DND-41 (cell line): ENCODE results near the gene HSPBAP1.

Experiments used
- ATAC-seq: fragments of 200-7000 bp; cut with Tn5 transposase; 3 replicates; pipeline ENCODE4 v1.9.1; 2021; ENCODE audit warnings: low read depth; ENCODE audit not compliant: insufficient read depth
- DNase-seq: peaks from one replicate; pipeline ENCODE4 v3.0.0-alpha.2; 2020
- H2AFZ ChIP-seq: 2 replicates; pipeline ENCODE4 v1.6.0; 2012; ENCODE audit warnings: low read depth, low read length
- H3K27ac ChIP-seq: 2 replicates; pipeline ENCODE4 v1.5.1; 2012; ENCODE audit warnings: low read length, inconsistent platforms
- H3K27me3 ChIP-seq: fragments of 200-600 bp; sonication (generic); 2 replicates; pipeline ENCODE4 v1.6.0; 2012; ENCODE audit warnings: low read length, mild to moderate bottlenecking, inconsistent platforms; ENCODE audit not compliant: insufficient read depth, poor library complexity
- H3K36me3 ChIP-seq: 2 replicates; pipeline ENCODE4 v1.5.1; 2012; ENCODE audit warnings: low read length, inconsistent platforms; ENCODE audit not compliant: insufficient read depth
- H3K4me1 ChIP-seq: 2 replicates; pipeline ENCODE4 v1.5.1; 2012; ENCODE audit warnings: mild to moderate bottlenecking, low read length; ENCODE audit not compliant: insufficient read depth
- H3K4me2 ChIP-seq: 2 replicates; pipeline ENCODE4 v1.6.0; 2012; ENCODE audit warnings: mild to moderate bottlenecking, moderate library complexity, low read length, inconsistent platforms; ENCODE audit not compliant: insufficient read depth
- H3K4me3 ChIP-seq, 2 experiments: fragments of 200-600 bp in 1 of 2; shearing (Covaris generic) in 1 of 2; 2 replicates each; pipeline ENCODE4 v1.5.1; 2012 to 2016; ENCODE audit warnings: inconsistent platforms in 2 of 2, low read length in 2 of 2, mild to moderate bottlenecking in 2 of 2, low read depth in 1 of 2, moderate library complexity in 1 of 2
- H3K79me2 ChIP-seq: 2 replicates; pipeline ENCODE4 v1.6.0; 2012; ENCODE audit warnings: low read length, inconsistent platforms; ENCODE audit not compliant: insufficient read depth
- H3K9ac ChIP-seq: 2 replicates; pipeline ENCODE4 v1.6.0; 2012; ENCODE audit warnings: low read depth, mild to moderate bottlenecking, inconsistent platforms, low read length, moderate library complexity
- H3K9me3 ChIP-seq: 2 replicates; pipeline ENCODE4 v1.5.1; 2012; ENCODE audit warnings: low read length, moderate library complexity, mild to moderate bottlenecking, inconsistent platforms; ENCODE audit not compliant: insufficient read depth, severe bottlenecking
- H4K20me1 ChIP-seq: 2 replicates; pipeline ENCODE4 v1.6.0; 2012; ENCODE audit warnings: low read length; ENCODE audit not compliant: insufficient read depth
- CTCF ChIP-seq: IDR thresholded peaks from 2 replicates; pipeline ENCODE4 v1.5.1; 2012; ENCODE audit warnings: borderline replicate concordance, low read length, moderate library complexity, mild to moderate bottlenecking; ENCODE audit not compliant: poor library complexity, severe bottlenecking; ENCODE audit errors: extremely low read depth
- EZH2 ChIP-seq: IDR thresholded peaks from 3 replicates; pipeline ENCODE4 v1.6.1; 2012; ENCODE audit warnings: borderline replicate concordance, low read depth, mild to moderate bottlenecking, moderate library complexity, low read length, inconsistent platforms; ENCODE audit not compliant: severe bottlenecking

Gene HSPBAP1

GRCh38 chr3:122786066-122786465, 7.6 kb downstream of the HSPBAP1 start:
- no peak overlapping the region for H2AFZ ChIP-seq
- no peaks in the 10 kb centered on the region for H3K27me3 ChIP-seq
- TF ChIP-seq CTCF = no peak
- TF ChIP-seq EZH2 = no peak
- H3K4me2 ChIP-seq = no peak overlapping the region
- H4K20me1 ChIP-seq = no peaks in the 10 kb centered on the region
- peaks cover 4% of the 10 kb centered on the region; the same call in 1 of the 2 replicates for H3K36me3 ChIP-seq
- no peak overlapping the region for H3K4me3 ChIP-seq
- ATAC-seq (no peak), DNase-seq (no peak)
- H3K79me2 ChIP-seq = peaks cover 6% of the 10 kb centered on the region; the same call in 1 of the 2 replicates
- peaks cover 5% of the 10 kb centered on the region for H3K9me3 ChIP-seq
- H3K4me1 ChIP-seq = no peaks in the 10 kb centered on the region
- no peak overlapping the region for H3K27ac ChIP-seq
- no peak overlapping the region for H3K9ac ChIP-seq

DNA sequence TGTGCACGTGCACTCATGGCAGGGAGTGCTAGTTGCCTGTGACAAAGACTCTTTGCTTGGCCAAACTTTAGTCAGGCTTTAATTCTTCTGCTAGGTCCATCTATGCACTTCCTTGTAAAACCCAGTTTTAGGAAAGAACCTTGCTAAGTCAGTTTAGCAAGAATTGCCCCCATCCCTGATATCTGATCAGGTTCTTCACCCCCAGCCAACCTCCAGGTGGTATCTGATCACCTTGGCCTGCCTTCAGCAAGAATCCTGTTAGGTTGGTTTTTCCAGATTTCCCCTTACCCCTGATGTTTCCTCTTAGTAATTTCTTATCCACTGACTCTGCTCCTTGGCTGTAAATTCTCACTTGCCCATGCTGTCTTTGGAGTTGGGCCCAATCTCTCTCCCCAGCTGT, 8.4 kb downstream of the HSPBAP1 start:
- ATAC-seq = no peak
- DNase-seq = no peak
- Histone ChIP-seq H3K27ac (no peak overlapping the region), H4K20me1 (no peaks in the 10 kb centered on the region), H3K9me3 (peaks cover 5% of the 10 kb centered on the region), H3K27me3 (no peaks in the 10 kb centered on the region), H3K9ac (no peak overlapping the region), H2AFZ (no peak overlapping the region), H3K4me1 (no peaks in the 10 kb centered on the region), H3K4me2 (no peak overlapping the region), H3K79me2 (0 out of 2 replicates have a peak, but pooled peaks cover 2% of the 10 kb centered on the region), H3K36me3 (peaks cover 4% of the 10 kb centered on the region; the same call in 1 of the 2 replicates), H3K4me3 (no peak overlapping the region)
- TF ChIP-seq EZH2 = no peak
- no peak for TF ChIP-seq CTCF

GRCh38 chr3:122784436-122784835, 9.2 kb downstream of the HSPBAP1 start:
- TF ChIP-seq EZH2 (no peak), CTCF (no peak)
- Histone ChIP-seq H3K27ac (no peak overlapping the region), H2AFZ (no peak overlapping the region), H3K27me3 (no peaks in the 10 kb centered on the region), H3K4me1 (no peaks in the 10 kb centered on the region), H3K4me2 (no peak overlapping the region), H3K79me2 (0 out of 2 replicates have a peak, but pooled peaks cover 2% of the 10 kb centered on the region), H3K4me3 (no peak overlapping the region), H3K9ac (no peak overlapping the region), H3K9me3 (peaks cover 5% of the 10 kb centered on the region), H3K36me3 (peaks cover 4% of the 10 kb centered on the region; the same call in 1 of the 2 replicates), H4K20me1 (no peaks in the 10 kb centered on the region)
- DNase-seq (no peak), ATAC-seq (no peak)

- no peak for DNase-seq
Measured at GRCh38 chr3:122782804-122783203, 10.8 kb downstream of the HSPBAP1 start.

More at GRCh38 chr3:122782804-122783203, 10.8 kb downstream of the HSPBAP1 start:
- Histone ChIP-seq H3K9me3 (peaks cover 5% of the 10 kb centered on the region), H3K27ac (no peak overlapping the region), H2AFZ (no peak overlapping the region), H4K20me1 (no peaks in the 10 kb centered on the region), H3K4me1 (no peaks in the 10 kb centered on the region), H3K4me2 (no peak overlapping the region), H3K79me2 (no peaks in the 10 kb centered on the region), H3K9ac (no peak overlapping the region), H3K36me3 (peaks cover 4% of the 10 kb centered on the region; the same call in 1 of the 2 replicates), H3K27me3 (no peaks in the 10 kb centered on the region), H3K4me3 (no peak overlapping the region)
- TF ChIP-seq EZH2 (no peak), CTCF (no peak)
- ATAC-seq = no peak
